Adrenal gland (tissue), 5 donors: ENCODE measurements around the gene LRFN4.

ENCODE experiments used
- POLR2A ChIP-seq, 2 donors: fragments of 450-650 bp; IDR thresholded peaks; one replicate each; pipeline ENCODE4 v1.6.1; 2017; ENCODE audit warnings: antibody characterized with exemption in 2 of 2, mild to moderate bottlenecking in 2 of 2, moderate library complexity in 1 of 2
- TF ChIP-seq, protein P1 (sequence below), 6 experiments: fragments of 450-650 bp in 4 of 6; fragments of 200-600 bp in 2 of 6; sonication (generic) in 1 of 6; IDR thresholded peaks; 1 replicate in 5 of 6; 2 replicates in 1 of 6; pipeline versions ENCODE4 v1.5.1 to v1.8.0; 2016 to 2021; ENCODE audit warnings: antibody characterized with exemption in 6 of 6, mild to moderate bottlenecking in 2 of 6, moderate library complexity in 1 of 6
- donor health status: DM: no; HTN: no; CAD: no.

GRCh38 chr11:66885950-66886440 lies 29.1 kb downstream of the LRFN4 start:
- TF ChIP-seq, protein P1, sequence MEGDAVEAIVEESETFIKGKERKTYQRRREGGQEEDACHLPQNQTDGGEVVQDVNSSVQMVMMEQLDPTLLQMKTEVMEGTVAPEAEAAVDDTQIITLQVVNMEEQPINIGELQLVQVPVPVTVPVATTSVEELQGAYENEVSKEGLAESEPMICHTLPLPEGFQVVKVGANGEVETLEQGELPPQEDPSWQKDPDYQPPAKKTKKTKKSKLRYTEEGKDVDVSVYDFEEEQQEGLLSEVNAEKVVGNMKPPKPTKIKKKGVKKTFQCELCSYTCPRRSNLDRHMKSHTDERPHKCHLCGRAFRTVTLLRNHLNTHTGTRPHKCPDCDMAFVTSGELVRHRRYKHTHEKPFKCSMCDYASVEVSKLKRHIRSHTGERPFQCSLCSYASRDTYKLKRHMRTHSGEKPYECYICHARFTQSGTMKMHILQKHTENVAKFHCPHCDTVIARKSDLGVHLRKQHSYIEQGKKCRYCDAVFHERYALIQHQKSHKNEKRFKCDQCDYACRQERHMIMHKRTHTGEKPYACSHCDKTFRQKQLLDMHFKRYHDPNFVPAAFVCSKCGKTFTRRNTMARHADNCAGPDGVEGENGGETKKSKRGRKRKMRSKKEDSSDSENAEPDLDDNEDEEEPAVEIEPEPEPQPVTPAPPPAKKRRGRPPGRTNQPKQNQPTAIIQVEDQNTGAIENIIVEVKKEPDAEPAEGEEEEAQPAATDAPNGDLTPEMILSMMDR (IDR thresholded peaks at IDR 0.05) = no peak
- TF ChIP-seq POLR2A (IDR thresholded peaks at IDR 0.05) = no peak
